Measurements from ENCODE around the gene ZAP70.
A peak's percentile ranks its signal among the peaks of the same experiment; 100 is the strongest.
"Not testable (repeated sequence)": the region's sequence is repeated elsewhere in the genome, so short reads cannot be mapped to it uniquely, and the experiment has no call there.

ZAP70 gene

DNA sequence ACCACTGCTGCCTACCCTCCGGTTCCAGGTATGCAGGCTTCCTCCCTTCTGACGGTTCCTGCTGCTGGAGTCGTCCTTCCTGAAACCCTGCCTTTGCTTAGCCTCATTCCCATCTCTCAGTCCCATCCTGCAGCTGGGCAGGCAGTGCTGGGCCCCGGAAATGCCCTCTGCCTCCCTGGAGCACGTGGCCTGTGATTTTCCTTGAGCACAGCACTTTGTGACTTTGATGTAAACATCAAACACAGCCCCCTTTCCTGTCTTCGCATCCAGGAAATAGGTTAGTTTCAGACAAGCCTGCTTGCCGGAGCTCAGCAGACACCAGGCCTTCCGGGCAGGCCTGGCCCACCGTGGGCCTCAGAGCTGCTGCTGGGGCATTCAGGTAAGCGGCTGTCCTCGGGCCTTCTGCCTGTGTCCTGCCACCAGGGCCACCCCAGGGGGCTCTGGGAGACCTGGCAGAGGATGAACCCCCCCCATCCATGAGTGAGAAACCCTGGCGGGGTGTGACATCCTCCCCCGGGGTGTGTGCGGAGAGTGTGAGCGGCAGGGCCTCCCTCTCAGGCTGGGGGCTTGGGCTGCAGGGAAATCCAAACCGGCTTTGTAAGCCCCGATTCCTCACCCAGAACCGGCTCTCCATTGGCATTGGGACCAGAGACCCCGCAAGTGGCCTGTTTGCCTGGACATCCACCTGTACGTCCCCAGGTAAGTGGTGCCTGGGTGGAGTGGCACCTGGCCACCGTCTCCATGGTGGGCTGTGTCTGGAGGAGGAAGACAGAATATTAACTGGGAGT, at the start of gene ZAP70:
ZAP70 (plus strand) TSS at position 281 of the 788 bp plus-strand sequence. CDS start 10,461 bp downstream, outside the sequence.
- DNase-seq = no peak

DNA sequence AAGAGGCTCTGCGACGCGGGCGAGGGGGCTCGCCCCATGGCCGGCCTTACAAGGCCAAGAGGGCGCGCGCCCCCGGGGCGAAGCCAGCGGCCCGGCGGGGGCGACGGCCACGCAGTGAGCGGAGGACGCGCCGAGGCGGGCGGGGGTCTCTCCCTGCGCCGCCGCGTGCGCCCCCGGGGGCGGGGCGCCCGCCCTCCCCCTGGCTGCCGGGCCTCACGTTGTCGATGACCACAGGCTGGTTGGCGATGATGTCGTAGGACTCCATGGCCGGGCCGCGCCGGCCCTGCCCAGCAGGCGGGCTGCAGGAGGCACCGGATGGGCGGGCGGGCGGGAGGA, 49.8 kb upstream of the ZAP70 start:
- no peak for DNase-seq

GRCh38 chr2:97663962-97664635, 49.3 kb upstream of the ZAP70 start, which contains the start of gene ACTR1B:
Gene ACTR1B (minus strand): TSS chr2:97664044. CDS start chr2:97663890, 154 bp downstream.
- DNase-seq = peak; percentile 98

- DNase-seq = no peak
Measured at GRCh38 chr2:97664636-97664970, 48.8 kb upstream of the ZAP70 start.

DNA sequence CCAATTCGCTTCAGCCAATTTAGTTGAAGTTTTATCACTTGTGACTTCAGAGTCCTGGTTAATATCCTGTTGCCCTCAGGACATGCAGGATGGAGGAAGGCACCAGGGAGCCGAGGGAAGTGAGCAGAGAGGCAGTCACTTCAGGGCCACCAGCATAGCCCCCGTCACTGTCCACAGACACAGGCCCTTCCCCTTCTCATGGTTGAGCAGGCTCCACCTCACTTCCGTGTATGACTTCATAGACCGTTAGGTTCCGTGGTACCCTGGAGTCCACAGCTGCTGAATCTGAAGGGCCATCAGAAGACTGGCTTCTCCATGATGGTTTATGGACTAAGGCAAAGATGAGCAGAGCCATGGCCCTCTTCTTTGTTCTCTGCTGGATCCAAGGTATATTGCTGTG, 43.9 kb upstream of the ZAP70 start, which contains the start of gene C2orf92:
C2orf92 (plus strand) TSS at position 266 of the 400 bp plus-strand sequence; CDS start at position 342, 76 bp downstream.
- no peak for DNase-seq

DNA sequence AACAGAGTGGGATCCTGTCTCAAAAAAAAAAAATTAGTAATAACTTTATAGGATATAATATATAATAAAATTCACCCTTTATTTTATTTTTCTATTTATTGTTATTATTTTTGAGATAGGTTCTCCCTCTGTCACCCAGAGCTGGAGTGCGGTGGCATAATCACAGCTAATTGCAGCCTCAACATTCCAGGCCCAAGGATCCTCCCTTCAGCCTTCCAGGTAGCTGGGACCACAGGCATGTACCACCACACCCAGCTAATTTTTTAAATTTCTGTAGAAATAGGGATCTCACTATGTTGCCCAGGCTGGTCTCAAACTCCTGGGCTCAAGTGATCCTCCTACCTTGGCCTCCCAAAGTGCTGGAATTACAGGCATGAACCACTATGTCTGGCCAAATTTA, 42.9 kb upstream of the ZAP70 start:
- DNase-seq = no peak

DNA sequence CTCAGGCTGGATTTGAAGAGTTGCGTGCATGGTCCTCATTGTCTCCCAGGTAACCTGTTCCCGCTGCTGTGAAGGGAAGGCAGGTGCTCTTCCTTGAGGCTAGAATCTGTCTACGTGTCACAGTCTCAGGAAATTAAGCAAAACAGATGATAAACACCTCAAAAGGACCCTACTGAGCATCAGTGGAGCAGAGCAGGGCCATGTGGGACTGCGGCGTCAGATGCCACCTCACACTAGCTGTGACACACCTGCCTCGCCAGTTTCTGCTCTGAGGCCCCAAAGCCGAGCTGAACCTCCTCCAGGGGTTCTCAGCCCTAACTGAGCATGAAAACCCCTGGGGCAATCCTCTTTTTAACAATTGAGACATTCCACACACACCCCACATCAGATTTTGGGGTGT, 41.9 kb upstream of the ZAP70 start:
- no peak for DNase-seq

GRCh38 chr2:97672606-97673140, 40.7 kb upstream of the ZAP70 start:
- DNase-seq = not testable (repeated sequence)

- DNase-seq = peak; percentile 19
Measured at GRCh38 chr2:97673182-97673914, 40.0 kb upstream of the ZAP70 start.

DNA sequence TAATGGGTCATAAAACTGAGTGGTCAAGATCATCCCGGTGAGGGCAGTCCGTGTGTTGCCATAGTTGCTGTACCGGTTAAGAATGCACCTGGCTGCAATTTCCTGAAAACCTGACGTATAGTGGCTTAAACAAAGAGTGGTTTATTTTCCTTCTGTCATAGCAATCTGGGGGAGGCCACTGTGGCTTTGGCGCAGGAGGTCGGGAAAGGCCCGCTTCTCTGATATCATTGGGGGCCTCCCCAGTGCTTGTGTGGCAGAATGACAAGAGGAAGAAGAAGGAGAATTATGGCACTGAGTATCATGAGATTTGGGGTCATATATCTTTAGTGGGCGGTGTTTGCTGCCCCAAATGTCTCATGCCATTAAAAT, 39.5 kb upstream of the ZAP70 start:
- no peak for DNase-seq

- DNase-seq = no peak
Measured at GRCh38 chr2:97675430-97676113, 37.8 kb upstream of the ZAP70 start.

DNA sequence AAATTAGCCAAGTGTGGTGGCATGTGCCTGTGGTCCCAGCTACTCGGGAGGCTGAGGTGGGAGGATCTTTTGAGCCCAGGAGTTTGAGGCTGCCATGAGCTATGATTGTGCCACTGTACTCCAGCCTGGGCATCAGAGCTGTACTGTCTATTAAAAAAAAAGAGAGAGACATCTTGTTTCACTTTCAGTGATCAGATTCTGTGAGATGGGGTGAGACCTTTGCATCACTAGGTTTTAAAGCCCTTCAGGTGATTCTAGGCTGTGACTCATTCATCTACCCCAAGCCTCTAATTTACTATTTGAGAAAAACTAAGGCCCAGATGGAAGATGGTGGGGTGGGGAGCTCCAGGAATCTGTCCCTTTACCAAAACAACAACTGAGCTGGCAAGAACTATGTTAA, 36.8 kb upstream of the ZAP70 start:
- DNase-seq = no peak

- no peak for DNase-seq
Measured at GRCh38 chr2:97677480-97677879, 35.9 kb upstream of the ZAP70 start.

DNA sequence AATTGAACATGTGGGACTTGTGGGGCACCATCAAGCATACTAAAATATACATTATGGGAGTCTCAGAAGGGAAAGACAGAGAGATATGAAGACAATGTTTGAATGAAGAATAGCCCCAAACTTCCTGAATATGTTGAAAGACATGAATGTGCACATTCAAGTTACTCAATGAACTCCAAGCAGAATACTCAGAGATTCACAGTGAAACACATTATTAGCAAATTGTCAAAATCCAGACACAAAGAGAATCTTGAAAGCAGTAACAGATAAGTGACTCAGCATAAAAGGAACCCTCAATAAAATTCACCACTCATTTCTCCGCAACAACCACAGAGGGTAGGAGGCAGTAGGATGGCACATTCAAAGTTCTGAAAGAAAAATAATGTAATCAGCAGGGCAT, 35.1 kb upstream of the ZAP70 start:
- DNase-seq = no peak

- not testable (repeated sequence) for DNase-seq
Measured at GRCh38 chr2:97687235-97687634, 26.1 kb upstream of the ZAP70 start.

DNA sequence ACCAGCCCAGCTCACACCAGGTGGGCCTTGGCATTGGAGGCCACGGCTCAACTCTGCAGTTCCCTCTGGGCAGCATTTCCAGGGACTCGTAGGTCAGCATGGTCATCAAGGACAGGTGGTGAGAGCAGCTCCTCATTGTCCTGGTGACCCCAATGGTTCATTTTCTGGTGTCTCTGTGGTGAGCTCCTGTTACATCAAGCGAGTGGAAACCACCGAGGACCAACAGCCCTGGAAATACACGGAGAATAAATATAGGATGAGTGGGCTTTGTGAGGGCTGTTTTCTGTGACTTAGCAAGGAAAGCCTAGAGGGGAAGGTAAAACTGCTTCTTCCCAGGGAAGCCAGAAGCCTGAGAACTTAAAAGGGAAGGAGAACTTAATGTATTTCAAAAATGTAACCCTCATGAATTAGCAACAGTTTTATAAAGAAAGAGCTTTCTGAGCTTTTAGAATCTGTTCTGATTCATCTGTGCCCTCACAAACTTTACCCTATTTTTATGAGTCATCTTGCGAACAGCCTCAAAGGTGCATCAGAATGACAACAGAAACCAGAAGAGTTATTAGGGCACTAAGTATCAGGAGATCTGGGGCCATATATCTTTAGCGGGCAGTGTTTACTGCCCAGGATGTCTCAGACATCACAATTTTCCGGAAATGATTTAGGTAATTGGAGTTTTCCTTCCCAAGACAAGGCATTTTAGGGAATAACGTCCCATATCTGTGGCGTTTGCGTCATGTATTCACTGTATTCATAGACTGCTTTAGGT, 25.1 kb upstream of the ZAP70 start:
- DNase-seq = no peak

- DNase-seq = no peak
Measured at GRCh38 chr2:97691166-97691565, 22.2 kb upstream of the ZAP70 start.

DNA sequence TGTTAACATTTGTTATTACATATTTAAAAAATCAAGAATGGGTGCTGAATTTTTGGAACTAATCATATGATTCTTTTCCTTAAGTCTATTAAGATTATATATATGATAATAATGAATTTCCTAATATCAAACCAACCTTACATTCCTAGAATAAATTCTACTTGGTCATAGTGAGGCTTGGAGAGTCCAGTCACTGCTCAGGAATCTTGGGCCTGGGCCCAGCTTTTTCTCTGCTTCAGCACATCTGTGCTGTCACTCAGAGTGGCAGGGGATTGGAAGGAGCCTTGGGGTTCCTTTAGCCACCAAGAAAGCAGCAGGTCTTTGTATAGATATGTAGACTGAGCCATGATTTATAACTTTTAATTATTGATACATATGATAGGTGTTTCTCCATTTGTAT, 19.9 kb upstream of the ZAP70 start:
- DNase-seq = peak; percentile 35

DNA sequence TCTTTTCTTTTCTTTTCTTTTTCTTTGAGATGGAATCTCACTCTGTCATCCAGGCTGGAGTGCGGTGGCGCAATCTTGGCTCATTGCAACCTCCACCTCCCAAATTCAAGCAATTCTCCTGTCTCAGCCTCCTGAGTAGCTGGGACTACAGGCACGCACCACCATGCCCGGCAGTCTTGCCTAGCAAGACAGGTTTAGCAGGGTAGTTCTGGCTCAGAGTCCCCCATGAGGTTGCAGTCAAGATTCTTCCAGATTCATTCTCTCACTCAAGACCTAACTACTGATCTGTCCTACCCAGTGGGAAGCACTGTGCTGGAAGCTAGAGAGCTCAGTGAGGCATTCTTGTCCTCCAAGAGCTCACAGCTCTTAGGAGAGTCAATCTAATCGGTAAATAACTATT, 17.6 kb upstream of the ZAP70 start:
- DNase-seq = no peak

DNA sequence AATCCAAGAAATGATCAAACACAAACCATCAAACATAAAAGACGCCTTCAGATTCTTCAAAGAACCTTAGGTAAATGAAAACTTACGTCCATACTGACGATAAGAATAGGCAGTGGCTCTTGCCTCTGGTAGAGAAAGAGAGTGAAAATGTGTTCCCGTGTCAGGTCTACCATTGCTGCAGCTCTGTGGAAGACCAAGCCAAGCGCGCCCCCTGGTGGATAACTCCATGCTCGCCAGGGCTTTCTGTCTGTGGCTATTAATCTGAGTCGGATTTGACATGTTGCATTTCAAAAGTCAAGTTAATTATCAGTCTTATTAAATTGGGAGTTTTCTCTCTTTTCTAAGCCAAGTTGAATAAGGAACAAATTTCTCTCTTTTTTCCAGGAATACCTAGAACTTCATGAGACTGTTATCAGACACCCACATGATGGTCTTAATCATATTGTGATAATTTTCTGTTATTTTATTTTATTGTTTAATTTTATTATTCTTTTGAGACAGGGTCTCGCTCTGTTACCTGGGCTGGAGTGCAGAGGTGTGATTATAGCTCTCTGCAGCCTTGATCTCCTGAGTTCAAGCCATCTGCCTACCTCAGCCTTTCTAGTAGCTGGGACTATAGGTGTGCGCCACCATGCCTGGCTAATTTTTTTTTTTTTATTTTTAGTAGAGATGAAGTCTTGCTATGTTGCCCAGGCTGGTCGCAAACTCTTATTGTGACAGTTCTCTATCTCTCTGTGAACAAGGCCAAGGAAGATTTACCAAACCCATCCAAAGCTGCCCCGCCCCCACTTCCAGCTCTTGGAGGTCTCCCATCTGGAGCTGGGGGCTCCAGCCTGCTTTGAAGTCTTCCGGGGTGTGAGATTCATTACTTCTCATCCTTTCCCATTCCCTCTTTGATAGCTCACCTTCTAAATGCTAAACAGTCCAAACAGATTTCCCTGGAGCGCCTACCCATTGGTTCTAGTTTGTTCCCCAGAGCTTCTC, 15.8 kb upstream of the ZAP70 start:
- DNase-seq = peak; percentile 71

DNA sequence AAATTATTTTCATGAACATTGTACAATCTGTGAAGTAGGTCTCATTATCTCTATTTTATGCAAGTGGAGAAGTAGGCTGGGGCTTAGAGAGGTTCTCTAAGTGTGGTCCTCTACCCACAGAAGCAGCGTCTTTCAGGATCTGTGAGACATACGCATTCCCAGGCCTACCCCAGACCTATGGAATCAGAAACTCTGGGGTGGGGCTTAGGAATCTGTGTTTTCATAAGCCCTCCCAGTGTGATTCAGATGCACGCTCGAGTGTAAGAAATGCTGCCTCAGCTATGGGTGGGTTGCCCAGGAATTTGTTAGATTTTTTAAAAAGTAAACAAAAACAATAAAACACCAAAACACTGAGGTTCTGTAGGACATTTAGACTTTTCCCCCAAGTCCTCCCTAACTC, 14.8 kb upstream of the ZAP70 start:
- peak; percentile 9 for DNase-seq
